Measurements from ENCODE around the gene SBF2.

Gene SBF2

DNA sequence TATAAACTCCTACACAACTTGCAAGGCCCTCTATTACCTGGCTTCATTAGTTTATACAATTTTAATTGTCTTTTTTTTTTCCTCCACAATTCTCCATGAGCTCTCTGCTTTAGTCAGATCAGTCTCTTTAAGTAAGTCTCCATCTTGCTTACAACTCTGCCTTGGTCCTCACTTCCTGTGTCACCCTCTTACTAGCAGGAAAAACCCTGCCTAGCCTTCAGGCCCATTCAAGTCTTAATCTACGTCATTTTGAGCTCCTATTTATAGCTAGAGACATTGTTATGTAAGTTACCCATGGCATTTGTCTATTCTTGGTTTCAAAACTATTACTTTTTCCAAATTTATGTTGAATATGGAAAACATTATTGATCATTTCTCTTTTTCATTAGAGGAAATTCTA lies 177.4 kb downstream of the SBF2 start:
- DNase-seq (ENCODE audit: insufficient read length): no peak
- no peak for FAIRE-seq
- no peak for TF ChIP-seq POLR2AphosphoS5 (IDR thresholded peaks at IDR 0.05; ENCODE audit: low read depth, low read length)
- no peak for TF ChIP-seq POLR2A (IDR thresholded peaks at IDR 0.05; ENCODE audit: low read depth, low read length)
- no peak for TF ChIP-seq TAF1 (IDR thresholded peaks at IDR 0.05; ENCODE audit: borderline replicate concordance, low read depth, low read length)

DNA sequence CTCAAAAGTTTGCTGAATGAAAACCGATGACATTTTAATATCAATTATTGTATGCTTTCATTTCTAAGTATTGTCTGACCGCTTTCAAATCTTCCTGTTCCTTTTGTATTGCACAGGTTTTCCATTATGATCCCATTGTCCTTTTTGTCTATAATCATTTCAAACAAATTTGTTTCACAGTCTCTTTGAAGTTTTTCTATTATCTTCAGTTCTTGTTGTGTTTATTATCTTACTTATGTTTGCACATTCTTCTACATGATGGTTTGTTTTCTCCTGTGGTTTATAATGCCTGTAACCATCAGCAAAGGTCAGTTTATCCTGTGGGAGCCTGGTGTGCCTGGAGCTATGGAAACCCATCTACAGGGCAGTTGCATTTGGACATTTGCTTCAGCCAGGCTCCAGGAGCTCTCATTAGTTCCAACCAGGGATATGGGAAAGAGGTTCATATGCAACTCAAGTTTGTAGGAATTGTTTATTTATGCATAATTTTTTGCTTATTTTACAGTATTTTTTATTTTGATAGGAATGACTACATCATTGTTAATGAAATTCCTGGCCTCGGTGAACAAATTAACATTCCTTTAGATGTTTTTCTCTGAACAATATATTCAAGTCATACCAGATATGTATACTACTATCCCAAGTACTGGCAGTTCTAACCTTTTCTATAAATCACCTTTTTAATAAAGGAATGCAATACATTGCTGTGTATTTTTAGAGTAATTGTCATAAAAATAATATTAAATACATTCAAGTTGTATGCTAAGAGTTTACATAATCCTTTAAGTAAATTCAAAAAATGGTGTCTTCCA lies 179.2 kb downstream of the SBF2 start:
- no peak for FAIRE-seq
- no peak for DNase-seq (ENCODE audit: insufficient read length)
- TF ChIP-seq TAF1 (IDR thresholded peaks at IDR 0.05; ENCODE audit: borderline replicate concordance, low read depth, low read length): no peak
- TF ChIP-seq POLR2AphosphoS5 (IDR thresholded peaks at IDR 0.05; ENCODE audit: low read depth, low read length): no peak
- no peak for TF ChIP-seq POLR2A (IDR thresholded peaks at IDR 0.05; ENCODE audit: low read depth, low read length)

DNA sequence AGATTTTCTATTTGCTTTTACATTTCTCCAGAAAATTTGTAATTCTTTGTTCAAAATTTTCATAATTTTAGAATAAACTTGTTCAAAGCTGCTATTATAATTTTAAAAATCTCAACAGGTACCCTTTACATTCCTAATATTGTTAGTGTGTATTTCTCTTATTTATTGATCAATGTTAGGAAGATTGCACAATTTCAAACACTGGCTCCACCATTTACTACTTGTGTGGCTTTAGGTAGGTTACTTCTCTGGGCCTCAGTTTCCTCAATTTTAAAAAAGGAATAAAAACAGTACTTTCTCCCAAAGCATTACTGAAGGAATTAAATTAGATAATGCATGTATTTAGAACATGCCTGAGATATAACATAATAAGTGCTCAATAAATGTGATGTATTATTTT lies 180.2 kb downstream of the SBF2 start:
- TF ChIP-seq TAF1 (IDR thresholded peaks at IDR 0.05; ENCODE audit: borderline replicate concordance, low read depth, low read length): no peak
- TF ChIP-seq POLR2A (IDR thresholded peaks at IDR 0.05; ENCODE audit: low read depth, low read length): no peak
- no peak for TF ChIP-seq POLR2AphosphoS5 (IDR thresholded peaks at IDR 0.05; ENCODE audit: low read depth, low read length)
- no peak for FAIRE-seq
- DNase-seq (ENCODE audit: insufficient read length): no peak

DNA sequence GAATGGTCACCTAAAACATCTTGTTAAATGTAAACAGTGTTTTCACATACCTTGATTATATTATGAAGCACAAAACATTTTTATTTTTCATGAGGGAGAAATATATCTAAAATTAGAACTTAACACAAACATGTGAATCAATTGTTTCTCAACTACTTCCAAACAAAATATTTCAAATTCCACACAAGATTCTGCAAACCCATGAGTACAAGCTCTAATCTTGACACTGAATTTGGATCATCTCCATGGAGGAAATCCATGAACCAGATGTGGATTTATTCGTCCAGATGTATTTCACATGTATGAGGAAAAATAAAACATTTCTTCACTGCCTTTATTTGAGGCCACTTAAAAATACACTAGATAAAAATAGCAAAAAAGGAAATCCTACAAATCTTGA lies 184.2 kb downstream of the SBF2 start:
- FAIRE-seq (no peak), DNase-seq (ENCODE audit: insufficient read length) (no peak)
- TF ChIP-seq POLR2AphosphoS5 (IDR thresholded peaks at IDR 0.05; ENCODE audit: low read depth, low read length) (no peak), POLR2A (IDR thresholded peaks at IDR 0.05; ENCODE audit: low read depth, low read length) (no peak), TAF1 (IDR thresholded peaks at IDR 0.05; ENCODE audit: borderline replicate concordance, low read depth, low read length) (no peak)

DNA sequence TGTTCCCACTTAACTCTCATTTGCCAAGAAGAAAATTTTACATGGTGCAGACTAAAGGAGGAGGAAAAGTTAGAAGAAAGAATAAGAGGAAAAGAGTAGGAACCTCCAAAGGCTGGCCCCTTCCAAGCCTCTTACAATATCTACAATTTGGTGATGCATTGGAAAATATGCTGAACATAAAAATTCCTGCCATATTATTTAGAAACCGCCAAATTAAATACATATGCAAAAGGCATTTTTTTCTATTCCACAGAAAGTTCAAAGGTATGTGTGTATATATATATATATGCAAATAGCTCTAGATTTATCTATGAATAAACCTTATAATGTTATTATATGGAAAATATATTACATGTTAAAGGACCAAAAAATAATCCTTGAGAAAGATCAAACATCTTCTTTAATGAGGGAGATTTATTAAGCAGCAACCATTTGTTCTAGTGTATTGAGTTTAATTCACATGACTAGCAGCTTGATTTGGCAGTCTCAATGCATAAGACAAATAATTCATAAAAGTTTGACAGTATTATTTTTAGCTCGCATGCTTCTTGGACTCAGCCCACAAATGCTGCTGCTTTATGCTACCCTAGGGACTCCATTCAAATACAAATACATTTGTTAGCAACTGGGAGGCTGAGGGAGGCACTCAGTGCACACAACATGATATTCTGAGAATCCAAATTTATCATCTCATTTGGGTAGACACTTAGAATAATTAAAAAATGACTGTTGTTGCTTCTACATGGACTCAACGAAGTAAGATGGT lies 184.9 kb downstream of the SBF2 start:
- no peak for TF ChIP-seq POLR2AphosphoS5 (IDR thresholded peaks at IDR 0.05; ENCODE audit: low read depth, low read length)
- TF ChIP-seq TAF1 (IDR thresholded peaks at IDR 0.05; ENCODE audit: borderline replicate concordance, low read depth, low read length): no peak
- TF ChIP-seq POLR2A (IDR thresholded peaks at IDR 0.05; ENCODE audit: low read depth, low read length): no peak
- DNase-seq (ENCODE audit: insufficient read length) (no peak), FAIRE-seq (no peak)

DNA sequence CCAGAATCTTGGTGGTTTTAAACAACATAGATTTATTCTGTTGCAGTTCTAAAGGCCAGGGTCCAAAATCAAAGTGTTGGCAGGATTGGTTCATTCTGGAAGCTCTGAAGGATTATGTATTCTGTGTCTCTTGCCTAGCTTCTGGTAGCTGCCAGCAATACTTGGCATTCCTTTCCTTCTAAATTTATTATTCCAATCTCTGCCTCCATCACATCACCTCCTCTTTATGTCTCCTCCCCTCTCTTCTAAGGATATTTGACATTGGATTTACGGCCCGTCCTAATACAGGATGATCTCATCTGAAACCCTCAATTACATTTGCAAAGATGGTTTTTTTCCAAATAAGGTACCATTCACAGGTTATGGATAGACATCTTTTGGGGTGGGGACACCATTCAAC lies 186.5 kb downstream of the SBF2 start:
- no peak for DNase-seq (ENCODE audit: insufficient read length)
- TF ChIP-seq TAF1 (IDR thresholded peaks at IDR 0.05; ENCODE audit: borderline replicate concordance, low read depth, low read length) (no peak), POLR2AphosphoS5 (IDR thresholded peaks at IDR 0.05; ENCODE audit: low read depth, low read length) (no peak), POLR2A (IDR thresholded peaks at IDR 0.05; ENCODE audit: low read depth, low read length) (no peak)
- FAIRE-seq: peak; percentile 17

DNA sequence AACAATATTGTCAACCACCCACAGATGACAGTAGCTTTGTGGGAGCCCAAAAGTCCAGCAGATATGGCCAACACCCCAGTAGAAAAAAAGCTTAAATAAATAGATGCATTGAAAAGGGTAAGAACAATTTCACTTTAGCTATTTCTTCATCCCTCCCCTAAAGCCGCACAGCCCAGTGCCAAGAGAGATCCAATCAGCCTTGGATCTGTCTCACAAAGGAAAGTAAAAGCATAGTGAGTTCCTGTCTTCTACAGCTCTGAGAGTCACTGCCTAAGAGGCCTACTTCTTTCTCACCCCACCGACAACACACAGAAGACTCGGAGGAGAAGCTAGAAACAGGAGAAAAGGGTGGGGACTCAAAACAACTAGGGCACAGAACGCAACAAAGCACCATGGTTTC lies 196.4 kb downstream of the SBF2 start:
- TF ChIP-seq POLR2AphosphoS5 (IDR thresholded peaks at IDR 0.05; ENCODE audit: low read depth, low read length) (no peak), TAF1 (IDR thresholded peaks at IDR 0.05; ENCODE audit: borderline replicate concordance, low read depth, low read length) (no peak), POLR2A (IDR thresholded peaks at IDR 0.05; ENCODE audit: low read depth, low read length) (no peak)
- FAIRE-seq (no peak), DNase-seq (ENCODE audit: insufficient read length) (no peak)

DNA sequence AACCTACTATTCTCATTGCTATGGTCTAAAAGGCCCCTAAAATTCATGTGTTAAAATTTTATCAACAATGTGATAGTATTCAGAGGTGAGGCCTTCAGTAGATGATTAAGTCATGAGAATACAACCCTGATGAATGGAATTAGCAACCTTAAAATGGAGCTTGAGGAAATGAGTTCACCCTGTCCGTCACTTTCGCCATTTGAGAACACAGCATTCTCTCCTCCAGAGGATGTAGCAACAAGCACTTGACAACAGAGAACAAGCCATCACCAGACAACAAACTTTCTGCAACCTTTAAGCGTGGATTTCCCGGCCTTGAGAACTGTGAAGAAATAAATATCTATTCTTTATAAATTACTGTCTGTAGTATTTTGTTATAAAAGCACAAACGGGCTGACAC lies 197.0 kb downstream of the SBF2 start:
- FAIRE-seq: no peak

DNA sequence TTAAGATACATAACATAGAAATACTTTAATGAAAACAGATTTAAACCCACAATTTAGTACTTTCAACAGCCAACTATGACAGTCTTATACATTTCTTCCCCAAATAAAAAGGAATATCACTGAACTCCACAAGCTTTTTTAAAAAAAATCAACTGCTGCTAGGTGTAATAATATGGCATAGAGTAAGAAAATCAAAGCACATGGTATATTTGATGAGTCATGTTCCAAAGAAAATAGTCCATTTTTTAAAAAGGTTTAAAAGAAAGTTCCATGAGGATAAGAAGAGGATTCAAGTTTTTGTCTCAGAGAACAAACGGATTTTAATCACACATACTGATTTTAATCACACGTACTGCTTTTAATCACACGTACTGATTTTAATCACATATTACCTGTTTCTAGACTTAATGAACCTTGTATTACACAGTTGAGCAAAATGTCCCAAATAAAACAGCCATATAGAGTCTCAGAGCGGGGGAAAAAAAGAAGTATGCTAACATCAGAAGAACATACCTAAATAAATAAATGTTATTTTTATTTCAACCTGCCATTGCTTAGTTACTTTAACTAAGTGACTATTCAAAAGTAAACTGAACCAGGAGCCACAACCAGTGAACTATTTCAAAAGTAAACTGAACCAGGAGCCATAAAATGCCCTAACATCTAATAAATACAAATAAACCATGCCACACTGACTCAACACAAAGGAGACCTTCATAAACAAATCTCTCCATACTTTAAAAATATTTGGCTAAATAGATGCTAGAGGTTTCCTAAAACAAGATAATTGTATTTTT lies 198.4 kb downstream of the SBF2 start:
- DNase-seq (ENCODE audit: insufficient read length) (no peak), FAIRE-seq (peak; percentile 24)
- TF ChIP-seq POLR2AphosphoS5 (IDR thresholded peaks at IDR 0.05; ENCODE audit: low read depth, low read length): no peak
- TF ChIP-seq TAF1 (IDR thresholded peaks at IDR 0.05; ENCODE audit: borderline replicate concordance, low read depth, low read length): no peak
- no peak for TF ChIP-seq POLR2A (IDR thresholded peaks at IDR 0.05; ENCODE audit: low read depth, low read length)

More for the DNA sequence above, 197.0 kb downstream of the SBF2 start:
- no peak for TF ChIP-seq TAF1 (IDR thresholded peaks at IDR 0.05; ENCODE audit: borderline replicate concordance, low read depth, low read length)
- no peak for TF ChIP-seq POLR2A (IDR thresholded peaks at IDR 0.05; ENCODE audit: low read depth, low read length)
- TF ChIP-seq POLR2AphosphoS5 (IDR thresholded peaks at IDR 0.05; ENCODE audit: low read depth, low read length): no peak
- DNase-seq (ENCODE audit: insufficient read length): no peak

DNA sequence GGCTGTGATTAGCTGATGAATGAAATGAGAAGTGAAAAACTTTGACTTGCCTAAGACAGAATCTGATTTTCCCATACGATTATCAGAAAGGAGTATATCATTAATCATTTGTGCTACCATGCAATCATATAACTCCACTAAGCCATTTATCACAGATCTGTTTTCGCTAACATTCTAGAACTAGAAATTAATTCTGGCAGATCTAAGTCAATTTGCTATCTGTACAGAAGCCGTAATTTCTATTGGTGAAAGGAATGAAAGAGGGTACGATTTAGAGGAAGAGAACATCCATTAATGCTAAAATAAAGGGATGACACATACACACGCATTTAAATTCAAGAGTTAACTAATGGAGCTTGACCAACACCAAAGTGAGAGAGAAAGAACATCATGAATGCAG lies 201.6 kb downstream of the SBF2 start:
- no peak for DNase-seq (ENCODE audit: insufficient read length)
- peak; percentile 42 for FAIRE-seq
- TF ChIP-seq TAF1 (IDR thresholded peaks at IDR 0.05; ENCODE audit: borderline replicate concordance, low read depth, low read length) (no peak), POLR2A (IDR thresholded peaks at IDR 0.05; ENCODE audit: low read depth, low read length) (no peak), POLR2AphosphoS5 (IDR thresholded peaks at IDR 0.05; ENCODE audit: low read depth, low read length) (no peak)

Data from GM12892 (cell line).